AG10803 (cell line): ENCODE measurements around the gene CSDE1.
A peak's percentile ranks its signal among the peaks of the same experiment; 100 is the strongest.

ENCODE experiments used
- DNase-seq: peaks from one replicate; pipeline ENCODE4 v3.0.0; 2010; ENCODE audit warnings: low read depth
- H3K4me3 ChIP-seq: 2 replicates; pipeline ENCODE4 v1.5.1; 2011; ENCODE audit warnings: mild to moderate bottlenecking, low read length, control low read depth
- CTCF ChIP-seq: conservative IDR thresholded peaks from 2 replicates; pipeline ENCODE4 v1.5.1; 2011; ENCODE audit warnings: mild to moderate bottlenecking, low read length, control low read depth, inconsistent platforms

Gene CSDE1

GRCh38 chr1:114670083-114671010, 87.4 kb downstream of the CSDE1 start:
- TF ChIP-seq CTCF = peak; percentile 12; the same call in 1 of the 2 replicates
- peak; percentile 87 for DNase-seq

DNA sequence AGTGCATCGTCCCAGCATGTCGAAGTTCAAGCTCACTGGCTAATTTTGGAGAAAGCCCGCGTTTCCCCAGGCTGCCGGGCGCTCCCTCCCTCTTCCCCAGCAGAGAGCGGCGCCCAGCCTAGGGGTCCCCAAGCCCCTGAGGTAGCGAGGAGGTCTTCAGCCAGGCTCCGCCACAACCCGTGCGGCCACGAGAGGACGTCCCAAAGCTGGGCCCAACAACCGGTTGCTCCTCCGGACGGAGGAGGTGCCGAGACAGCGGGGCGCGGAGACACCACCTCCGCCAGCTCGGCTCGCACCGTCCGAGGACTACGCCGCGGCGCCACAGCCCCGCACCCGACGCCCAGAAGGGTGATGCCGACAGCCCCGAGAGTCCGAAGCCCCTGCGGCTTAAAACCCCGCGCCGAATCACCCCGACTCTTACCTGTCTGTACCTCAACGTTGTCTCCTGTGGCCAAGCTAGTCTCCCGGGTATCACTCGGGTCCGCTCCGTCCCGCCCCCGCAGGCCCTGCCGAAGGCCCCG, 88.2 kb downstream of the CSDE1 start, which contains the start of gene DENND2C:
TSS of gene DENND2C (minus strand) at position 488 of the 521 bp plus-strand sequence. CDS start 44,065 bp downstream, outside the sequence.
- peak; percentile 8; the same call in 1 of the 2 replicates for TF ChIP-seq CTCF
- peak within 1 kb of the TSS; percentile 85 for H3K4me3 ChIP-seq
- no peak for DNase-seq

More at GRCh38 chr1:114670083-114671010, 87.4 kb downstream of the CSDE1 start:
- H3K4me3 ChIP-seq = peak overlapping the region; percentile 85

- TF ChIP-seq CTCF = no peak
- peak overlapping the region; percentile 85 for H3K4me3 ChIP-seq
- peak; percentile 42 for DNase-seq
Measured at GRCh38 chr1:114668784-114669561, 88.8 kb downstream of the CSDE1 start.

DNA sequence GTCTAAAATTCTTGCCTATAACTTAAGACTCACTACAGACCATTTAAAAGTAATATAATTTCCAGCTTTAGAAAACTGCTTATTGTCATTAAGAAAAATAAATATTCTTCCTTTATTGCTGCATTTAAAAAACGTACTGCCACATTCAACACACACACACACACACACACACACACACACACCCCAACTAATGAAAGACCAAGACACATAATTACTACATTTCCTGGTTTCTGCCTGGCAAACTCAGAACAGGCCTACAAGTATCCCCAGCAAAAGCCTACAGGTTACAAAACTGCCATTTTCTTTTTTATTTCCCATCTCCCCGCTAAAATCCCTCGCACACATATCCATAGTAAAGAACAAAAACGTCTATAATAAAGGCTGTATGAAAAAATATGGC, 89.4 kb downstream of the CSDE1 start:
- no peak overlapping the region for H3K4me3 ChIP-seq
- no peak for DNase-seq
- no peak for TF ChIP-seq CTCF

DNA sequence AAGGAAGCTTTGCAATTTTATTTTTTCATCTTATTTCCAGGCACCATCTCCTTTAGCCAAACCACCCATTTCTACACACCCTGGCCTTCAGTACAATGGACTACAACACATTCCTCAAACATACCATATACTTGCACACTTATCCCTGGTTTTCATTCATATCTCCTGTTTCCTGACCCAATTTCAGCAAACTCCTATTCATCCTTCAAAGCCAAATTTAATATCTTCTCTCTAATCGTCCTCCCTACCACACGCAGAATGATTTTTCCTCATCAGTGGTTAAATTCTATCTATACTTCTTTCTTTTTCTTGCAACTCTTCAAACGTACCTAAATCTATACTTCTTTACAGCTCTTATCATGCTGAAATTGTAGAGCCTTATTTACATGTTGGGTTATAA, 90.8 kb downstream of the CSDE1 start:
- no peak for DNase-seq
- no peak for TF ChIP-seq CTCF
- H3K4me3 ChIP-seq = no peak overlapping the region
